GM12891 (cell line): ENCODE measurements around the gene PTTG1IP2.

ENCODE experiments used
- PAX5 ChIP-seq: IDR thresholded peaks from 2 replicates; pipeline ENCODE4 v1.6.1; 2011; ENCODE audit warnings: low read length, moderate library complexity, mild to moderate bottlenecking; ENCODE audit not compliant: insufficient read depth, severe bottlenecking
- POLR2A ChIP-seq: IDR thresholded peaks from 2 replicates; pipeline ENCODE4 v1.6.1; 2011; ENCODE audit warnings: low read depth, low read length, control low read depth
- POLR2AphosphoS5 ChIP-seq: IDR thresholded peaks from 2 replicates; pipeline ENCODE4 v1.6.1; 2011; ENCODE audit warnings: low read depth, low read length, control low read depth
- POU2F2 ChIP-seq: IDR thresholded peaks from 2 replicates; pipeline ENCODE4 v1.6.1; 2011; ENCODE audit warnings: low read depth, mild to moderate bottlenecking, control low read depth, low read length, moderate library complexity
- SPI1 ChIP-seq: IDR thresholded peaks from 2 replicates; pipeline ENCODE4 v1.6.1; 2011; ENCODE audit warnings: low read depth, low read length, control low read depth
- TAF1 ChIP-seq: IDR thresholded peaks from 2 replicates; pipeline ENCODE4 v1.6.1; 2011; ENCODE audit warnings: low read depth, low read length, control low read depth

- TF ChIP-seq POLR2AphosphoS5, result no peak
- TF ChIP-seq POLR2A, result no peak
- no peak for TF ChIP-seq TAF1
- no peak for TF ChIP-seq SPI1
- TF ChIP-seq POU2F2, result no peak
- TF ChIP-seq PAX5, result no peak
Measured at GRCh38 chr7:90530263-90530662, 60.8 kb downstream of the PTTG1IP2 start.
